HepG2 (cell line): ENCODE measurements around the gene STK36. TPM values are rescaled to one million over a fixed set of nuclear protein-coding genes. Genes with fewer than 3 reads are reported as not detected.
A peak's percentile ranks its signal among the peaks of the same experiment; 100 is the strongest.

ENCODE experiments used
- ARID4A ChIP-seq: sonication (generic); formaldehyde crosslinking; IDR thresholded peaks from 2 replicates; pipeline ENCODE4 v1.5.0; 2020; ENCODE audit warnings: mild to moderate bottlenecking, missing genetic modification reagents, borderline replicate concordance
- ATF7-NPFF ChIP-seq: sonication (generic); formaldehyde crosslinking; IDR thresholded peaks from 2 replicates; pipeline ENCODE4 v1.8.1; 2023; ENCODE audit warnings: mild to moderate bottlenecking, low read depth, missing genetic modification reagents, moderate library complexity
- DR1 ChIP-seq: sonication (generic); formaldehyde crosslinking; IDR thresholded peaks from 2 replicates; pipeline ENCODE4 v1.8.0; 2021; ENCODE audit warnings: mild to moderate bottlenecking, missing genetic modification reagents, inconsistent platforms
- EEA1 ChIP-seq: sonication (generic); formaldehyde crosslinking; IDR thresholded peaks from 2 replicates; pipeline ENCODE4 v1.5.1; 2020; ENCODE audit warnings: mild to moderate bottlenecking, missing genetic modification reagents, borderline replicate concordance
- EZH2 ChIP-seq: conservative IDR thresholded peaks from 2 replicates; pipeline ENCODE4 v1.6.1; 2012; ENCODE audit warnings: mild to moderate bottlenecking, low read depth, low read length, moderate library complexity
- GATAD1 ChIP-seq: IDR thresholded peaks from 2 replicates; pipeline ENCODE4 v1.6.1; 2016; ENCODE audit warnings: missing genetic modification reagents, missing compliant biosample characterization
- MTA1 ChIP-seq: sonication (generic); formaldehyde crosslinking; IDR thresholded peaks from 2 replicates; pipeline ENCODE4 v1.4.0; 2020; ENCODE audit warnings: missing genetic modification reagents, mild to moderate bottlenecking, borderline replicate concordance
- PHF20 ChIP-seq: sonication (generic); formaldehyde crosslinking; IDR thresholded peaks from 2 replicates; pipeline ENCODE4 v1.5.0; 2020; ENCODE audit warnings: mild to moderate bottlenecking, missing genetic modification reagents
- THRA ChIP-seq: sonication (generic); formaldehyde crosslinking; IDR thresholded peaks from 2 replicates; pipeline ENCODE4 v1.4.0; 2020; ENCODE audit warnings: missing genetic modification reagents, borderline replicate concordance
- ZNF251 ChIP-seq: sonication (generic); formaldehyde crosslinking; IDR thresholded peaks from 2 replicates; pipeline ENCODE4 v1.9.0; 2021; ENCODE audit warnings: mild to moderate bottlenecking, missing genetic modification reagents
- ZNF512 ChIP-seq: sonication (generic); formaldehyde crosslinking; IDR thresholded peaks from 2 replicates; pipeline ENCODE4 v1.4.0; 2020; ENCODE audit warnings: mild to moderate bottlenecking, missing genetic modification reagents
- ZNF563 ChIP-seq: sonication (generic); formaldehyde crosslinking; IDR thresholded peaks from 2 replicates; pipeline ENCODE4 v1.8.0; 2022; ENCODE audit warnings: mild to moderate bottlenecking, moderate library complexity, missing genetic modification reagents
- ZNF816 ChIP-seq: sonication (generic); formaldehyde crosslinking; IDR thresholded peaks from 2 replicates; pipeline ENCODE4 v1.8.0; 2022; ENCODE audit warnings: missing genetic modification reagents, mild to moderate bottlenecking, borderline replicate concordance
- polyA plus RNA-seq, 8 experiments: library from polyadenylated mRNA; depleted of rRNA in 3 of 8; stranded (reverse) in 7 of 8; unstranded in 1 of 8; fragments of >200 nt; fragmentation: Illumina TruSeq in 4 of 8; extraction: Trizol in 4 of 8; gene quantifications; 2 replicates each; pipeline versions ENCODE4 v1.2.1 to v1.2.3, GENCODE V29; 2011 to 2016; ENCODE audit warnings: low read depth in 4 of 8, missing spikeins in 1 of 8, mixed read lengths in 1 of 8; ENCODE audit not compliant: insufficient read depth in 1 of 8
- total RNA-seq, 5 experiments: library from RNA; depleted of rRNA; stranded (reverse); fragments of >200 nt; fragmentation: Illumina TruSeq; extraction: Trizol; gene quantifications; 2 replicates each; pipeline ENCODE4 v1.2.3, GENCODE V29; 2016; ENCODE audit warnings: low read depth in 1 of 5
- TF ChIP-seq, protein P1 (sequence below): sonication (generic); formaldehyde crosslinking; IDR thresholded peaks from 2 replicates; pipeline ENCODE4 v1.8.0; 2022; ENCODE audit warnings: mild to moderate bottlenecking, missing genetic modification reagents
- TF ChIP-seq, protein P2 (sequence below): sonication (generic); formaldehyde crosslinking; IDR thresholded peaks from 2 replicates; pipeline ENCODE4 v1.4.0; 2020; ENCODE audit warnings: mild to moderate bottlenecking, missing genetic modification reagents

STK36 gene
- total and polyA plus RNA-seq, 2 of the 13 experiments (the other 11 are each of a cell fraction or from before 2014, with no cell fraction given), result 45.9 to 83.5 TPM

DNA sequence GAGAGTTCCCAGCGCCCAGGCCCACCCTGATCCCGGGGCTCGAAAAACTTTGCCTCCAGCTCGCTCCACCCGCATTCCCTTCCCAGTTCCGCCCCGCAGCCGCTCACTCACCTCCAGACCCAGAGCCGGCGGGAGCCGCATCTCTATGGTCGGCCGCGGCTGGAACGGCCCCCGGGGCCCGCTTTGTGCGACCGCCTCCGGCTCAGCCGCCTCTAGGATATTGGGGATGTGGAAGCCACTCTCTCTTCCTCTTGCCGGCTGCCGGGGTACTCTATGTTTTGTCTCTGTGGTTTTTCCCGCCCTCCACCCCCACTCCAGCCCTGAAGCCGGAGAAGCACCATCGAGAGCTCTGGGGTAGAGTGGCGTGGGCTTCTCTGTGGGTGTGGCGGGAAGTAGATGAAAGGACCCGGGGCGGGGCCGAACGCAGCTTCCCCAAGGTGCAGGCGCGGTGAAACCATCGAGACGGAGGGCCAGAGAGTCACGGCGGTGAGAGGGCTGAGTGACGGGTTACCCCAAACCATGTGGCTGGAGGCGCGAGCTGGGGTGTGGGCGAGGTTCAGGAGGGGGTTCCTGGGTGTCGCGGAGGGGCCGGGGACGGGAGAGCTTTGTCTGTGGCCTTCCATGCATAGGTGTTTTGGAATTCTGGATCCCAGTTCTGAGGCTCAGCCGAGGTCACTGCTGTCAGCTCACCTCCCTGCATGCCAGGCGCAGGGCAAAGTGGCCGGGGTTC is 12.5 kb upstream of the STK36 start, which contains the start of the genes BCS1L and ZNF142 (continued):
- TF ChIP-seq EZH2, result no peak
- TF ChIP-seq PHF20 (CRISPR knock-in tag), result peak; percentile 96
- peak; percentile 88; the same call in 1 of the 2 replicates for TF ChIP-seq MTA1 (CRISPR knock-in tag)
- no peak; the same call in 1 of the 2 replicates for TF ChIP-seq ZNF816 (CRISPR knock-in tag)
- TF ChIP-seq DR1 (CRISPR knock-in tag), result peak; percentile 82
- TF ChIP-seq GATAD1 (CRISPR knock-in tag), result peak; percentile 95
- 0 out of 2 replicates have a peak, but pooled peaks have one; percentile 73 for TF ChIP-seq EEA1 (CRISPR knock-in tag)
- no peak for TF ChIP-seq ZNF512
- TF ChIP-seq ARID4A (CRISPR knock-in tag), result peak; percentile 98
- peak; percentile 67 for TF ChIP-seq ATF7-NPFF (CRISPR knock-in tag)
- TF ChIP-seq, protein P1, sequence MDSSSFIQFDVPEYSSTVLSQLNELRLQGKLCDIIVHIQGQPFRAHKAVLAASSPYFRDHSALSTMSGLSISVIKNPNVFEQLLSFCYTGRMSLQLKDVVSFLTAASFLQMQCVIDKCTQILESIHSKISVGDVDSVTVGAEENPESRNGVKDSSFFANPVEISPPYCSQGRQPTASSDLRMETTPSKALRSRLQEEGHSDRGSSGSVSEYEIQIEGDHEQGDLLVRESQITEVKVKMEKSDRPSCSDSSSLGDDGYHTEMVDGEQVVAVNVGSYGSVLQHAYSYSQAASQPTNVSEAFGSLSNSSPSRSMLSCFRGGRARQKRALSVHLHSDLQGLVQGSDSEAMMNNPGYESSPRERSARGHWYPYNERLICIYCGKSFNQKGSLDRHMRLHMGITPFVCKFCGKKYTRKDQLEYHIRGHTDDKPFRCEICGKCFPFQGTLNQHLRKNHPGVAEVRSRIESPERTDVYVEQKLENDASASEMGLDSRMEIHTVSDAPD, result 0 out of 2 replicates have a peak, but pooled peaks have one; percentile 15
- TF ChIP-seq ZNF251, result no peak
- TF ChIP-seq, protein P2, sequence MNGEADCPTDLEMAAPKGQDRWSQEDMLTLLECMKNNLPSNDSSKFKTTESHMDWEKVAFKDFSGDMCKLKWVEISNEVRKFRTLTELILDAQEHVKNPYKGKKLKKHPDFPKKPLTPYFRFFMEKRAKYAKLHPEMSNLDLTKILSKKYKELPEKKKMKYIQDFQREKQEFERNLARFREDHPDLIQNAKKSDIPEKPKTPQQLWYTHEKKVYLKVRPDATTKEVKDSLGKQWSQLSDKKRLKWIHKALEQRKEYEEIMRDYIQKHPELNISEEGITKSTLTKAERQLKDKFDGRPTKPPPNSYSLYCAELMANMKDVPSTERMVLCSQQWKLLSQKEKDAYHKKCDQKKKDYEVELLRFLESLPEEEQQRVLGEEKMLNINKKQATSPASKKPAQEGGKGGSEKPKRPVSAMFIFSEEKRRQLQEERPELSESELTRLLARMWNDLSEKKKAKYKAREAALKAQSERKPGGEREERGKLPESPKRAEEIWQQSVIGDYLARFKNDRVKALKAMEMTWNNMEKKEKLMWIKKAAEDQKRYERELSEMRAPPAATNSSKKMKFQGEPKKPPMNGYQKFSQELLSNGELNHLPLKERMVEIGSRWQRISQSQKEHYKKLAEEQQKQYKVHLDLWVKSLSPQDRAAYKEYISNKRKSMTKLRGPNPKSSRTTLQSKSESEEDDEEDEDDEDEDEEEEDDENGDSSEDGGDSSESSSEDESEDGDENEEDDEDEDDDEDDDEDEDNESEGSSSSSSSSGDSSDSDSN (CRISPR knock-in tag), result peak; percentile 78
- TF ChIP-seq THRA (CRISPR knock-in tag), result peak; percentile 52; the same call in 1 of the 2 replicates
- TF ChIP-seq ZNF563 (CRISPR knock-in tag), result peak; percentile 89
